ENCODE results near the gene SPG21.

Gene SPG21

GRCh38 chr15:64981812-64982431 lies 7.8 kb downstream of the SPG21 start:
- DNase-seq (ENCODE audit: low spot score): no peak
- Histone ChIP-seq H3K27ac (no peak overlapping the region), H3K4me3 (no peak overlapping the region)
- TF ChIP-seq, protein P1, sequence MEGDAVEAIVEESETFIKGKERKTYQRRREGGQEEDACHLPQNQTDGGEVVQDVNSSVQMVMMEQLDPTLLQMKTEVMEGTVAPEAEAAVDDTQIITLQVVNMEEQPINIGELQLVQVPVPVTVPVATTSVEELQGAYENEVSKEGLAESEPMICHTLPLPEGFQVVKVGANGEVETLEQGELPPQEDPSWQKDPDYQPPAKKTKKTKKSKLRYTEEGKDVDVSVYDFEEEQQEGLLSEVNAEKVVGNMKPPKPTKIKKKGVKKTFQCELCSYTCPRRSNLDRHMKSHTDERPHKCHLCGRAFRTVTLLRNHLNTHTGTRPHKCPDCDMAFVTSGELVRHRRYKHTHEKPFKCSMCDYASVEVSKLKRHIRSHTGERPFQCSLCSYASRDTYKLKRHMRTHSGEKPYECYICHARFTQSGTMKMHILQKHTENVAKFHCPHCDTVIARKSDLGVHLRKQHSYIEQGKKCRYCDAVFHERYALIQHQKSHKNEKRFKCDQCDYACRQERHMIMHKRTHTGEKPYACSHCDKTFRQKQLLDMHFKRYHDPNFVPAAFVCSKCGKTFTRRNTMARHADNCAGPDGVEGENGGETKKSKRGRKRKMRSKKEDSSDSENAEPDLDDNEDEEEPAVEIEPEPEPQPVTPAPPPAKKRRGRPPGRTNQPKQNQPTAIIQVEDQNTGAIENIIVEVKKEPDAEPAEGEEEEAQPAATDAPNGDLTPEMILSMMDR (IDR thresholded peaks at IDR 0.05): no peak

DNA sequence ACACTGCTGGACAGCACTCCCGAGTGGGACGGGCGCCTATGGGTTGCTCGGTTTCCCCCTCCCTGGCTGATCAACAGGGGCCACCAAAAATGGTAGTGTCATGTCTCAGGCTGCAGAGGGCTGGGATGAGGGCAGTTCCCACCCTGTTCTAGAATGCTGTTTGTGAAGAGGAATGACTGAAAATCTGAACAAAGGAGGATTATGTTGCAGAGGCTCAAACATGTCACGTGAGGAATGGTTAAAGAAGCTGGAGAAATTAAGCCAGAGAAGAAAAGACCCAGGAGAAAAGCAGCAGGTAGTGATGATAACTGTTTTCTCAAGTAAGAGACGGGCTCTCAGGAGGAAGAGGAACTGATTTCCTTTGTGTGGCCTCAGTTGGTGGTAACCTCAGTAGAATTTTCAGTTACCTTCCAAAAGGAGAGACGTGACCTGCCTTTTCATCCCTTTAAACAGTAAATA lies 10.4 kb downstream of the SPG21 start:
- no peak for DNase-seq (ENCODE audit: low spot score)
- TF ChIP-seq, protein P1 (IDR thresholded peaks at IDR 0.05): no peak
- H3K4me3 ChIP-seq: no peak overlapping the region
- no peak overlapping the region for H3K27ac ChIP-seq

- no peak for DNase-seq (ENCODE audit: low spot score)
- TF ChIP-seq, protein P1 (IDR thresholded peaks at IDR 0.05): no peak
- Histone ChIP-seq H3K27ac (no peak overlapping the region), H3K4me3 (no peak overlapping the region)
Observed at GRCh38 chr15:64975390-64975789, 14.3 kb downstream of the SPG21 start.

DNA sequence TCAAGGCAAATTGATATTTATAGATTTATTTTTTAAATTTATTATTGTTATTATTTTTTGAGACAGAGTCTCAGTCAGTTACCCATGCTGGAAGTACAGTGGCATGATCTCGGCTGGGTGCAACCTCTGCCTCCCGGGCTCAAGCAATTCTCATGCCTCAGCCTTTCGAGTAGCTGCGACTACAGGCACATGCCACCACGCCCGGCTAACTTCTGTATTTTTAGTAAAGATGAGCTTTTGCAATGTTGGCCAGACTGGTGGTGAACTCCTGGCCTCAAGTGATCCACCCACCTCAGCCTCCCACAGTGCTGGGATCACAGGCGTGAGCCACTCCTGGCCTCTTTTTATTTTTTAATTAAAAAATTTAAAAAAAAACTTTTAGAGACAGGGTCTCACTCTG lies 19.0 kb downstream of the SPG21 start:
- Histone ChIP-seq H3K4me3 (no peak overlapping the region), H3K27ac (no peak overlapping the region)
- TF ChIP-seq, protein P1 (IDR thresholded peaks at IDR 0.05): no peak
- no peak for DNase-seq (ENCODE audit: low spot score)

- DNase-seq (ENCODE audit: low spot score): no peak
- Histone ChIP-seq H3K4me3 (no peak overlapping the region), H3K27ac (no peak overlapping the region)
- TF ChIP-seq, protein P1 (IDR thresholded peaks at IDR 0.05): no peak
Observed at GRCh38 chr15:64969401-64969800, 20.3 kb downstream of the SPG21 start.

- no peak for DNase-seq (ENCODE audit: low spot score)
- TF ChIP-seq, protein P1 (IDR thresholded peaks at IDR 0.05): no peak
- no peak overlapping the region for H3K4me3 ChIP-seq
- H3K27ac ChIP-seq: no peak overlapping the region
Observed at GRCh38 chr15:64961013-64961412, 28.7 kb downstream of the SPG21 start.

DNA sequence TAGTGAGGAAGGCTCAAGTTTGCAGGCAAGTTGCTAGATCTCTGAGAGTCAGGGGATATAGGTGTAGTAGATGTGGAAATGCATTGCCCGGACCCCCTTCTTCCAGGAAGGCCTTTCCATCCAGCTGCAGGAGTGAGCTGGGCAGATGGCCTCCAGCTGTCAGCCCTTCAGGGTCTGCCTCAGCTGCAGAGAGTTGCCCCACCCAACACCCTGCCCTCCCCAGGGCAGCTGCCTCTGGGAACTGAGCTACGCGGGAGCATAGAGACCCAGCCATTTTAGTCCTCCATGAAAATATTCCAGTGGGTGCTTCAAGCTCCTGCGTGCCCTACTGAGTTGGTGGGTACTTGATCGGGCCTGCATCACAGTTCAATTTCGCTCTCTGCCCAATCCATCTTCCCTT lies 29.6 kb downstream of the SPG21 start:
- no peak overlapping the region for H3K4me3 ChIP-seq
- TF ChIP-seq, protein P1 (IDR thresholded peaks at IDR 0.05): no peak
- no peak for DNase-seq (ENCODE audit: low spot score)
- no peak overlapping the region for H3K27ac ChIP-seq

Measured in coronary artery (tissue), 2 donors.